ENCODE data around the gene BSG.
"Not testable (repeated sequence)": the region's sequence is repeated elsewhere in the genome, so short reads cannot be mapped to it uniquely, and the experiment has no call there.

BSG gene

GRCh38 chr19:601790-602189, 29.4 kb downstream of the BSG start:
- Histone ChIP-seq H3K9ac (ENCODE audit: insufficient read length) (no peak overlapping the region), H3K36me3 (ENCODE audit: insufficient read depth, low read length) (no peaks in the 10 kb centered on the region), H3K4me3 (no peak overlapping the region), H3K27ac (no peak overlapping the region), H3K9me3 (ENCODE audit: low read depth, low read length) (no peaks in the 10 kb centered on the region; the same call in 1 of the 2 replicates)
- TF ChIP-seq FOXP2 (optimal IDR thresholded peaks at IDR 0.05; ENCODE audit: control extremely low read depth, extremely low read length, insufficient read depth): no peak
- no peak for TF ChIP-seq EZH2 (IDR thresholded peaks at IDR 0.05)
- no peak for TF ChIP-seq POLR2AphosphoS5 (IDR thresholded peaks at IDR 0.05; ENCODE audit: borderline replicate concordance, low read depth, low read length)
- no peak for DNase-seq (ENCODE audit: low read depth, low spot score)

- Histone ChIP-seq H3K36me3 (ENCODE audit: insufficient read depth, low read length) (no peaks in the 10 kb centered on the region), H3K27ac (no peak overlapping the region), H3K9me3 (ENCODE audit: low read depth, low read length) (no peaks in the 10 kb centered on the region; the same call in 1 of the 2 replicates), H3K9ac (ENCODE audit: insufficient read length) (no peak overlapping the region), H3K4me3 (no peak overlapping the region)
- no peak for TF ChIP-seq POLR2AphosphoS5 (IDR thresholded peaks at IDR 0.05; ENCODE audit: borderline replicate concordance, low read depth, low read length)
- TF ChIP-seq EZH2 (IDR thresholded peaks at IDR 0.05): no peak
- no peak for TF ChIP-seq FOXP2 (optimal IDR thresholded peaks at IDR 0.05; ENCODE audit: control extremely low read depth, extremely low read length, insufficient read depth)
- no peak for DNase-seq (ENCODE audit: low read depth, low spot score)
Observed at GRCh38 chr19:602391-603301, 30.2 kb downstream of the BSG start.

DNA sequence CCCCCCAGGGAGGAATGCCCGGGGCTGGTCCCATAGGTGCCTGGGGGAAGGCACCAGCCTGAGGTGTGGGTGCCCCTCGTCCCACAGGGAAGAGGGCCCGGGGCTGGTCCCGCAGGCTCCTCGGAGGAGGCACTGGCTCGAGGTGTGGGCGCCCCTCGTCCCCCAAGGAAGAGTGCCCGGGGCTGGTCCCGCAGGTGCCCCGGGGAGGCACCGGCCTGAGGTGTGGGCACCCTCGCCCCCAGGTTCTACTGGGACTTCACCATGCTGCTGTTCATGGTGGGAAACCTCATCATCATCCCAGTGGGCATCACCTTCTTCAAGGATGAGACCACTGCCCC, 30.9 kb downstream of the BSG start:
- H3K36me3 ChIP-seq (ENCODE audit: insufficient read depth, low read length); H3K27ac ChIP-seq; H3K9me3 ChIP-seq (ENCODE audit: low read depth, low read length); H3K4me3 ChIP-seq; H3K9ac ChIP-seq (ENCODE audit: insufficient read length); DNase-seq (ENCODE audit: low read depth, low spot score): not testable (repeated sequence)

- H3K9me3 ChIP-seq (ENCODE audit: low read depth, low read length); H3K27ac ChIP-seq; H3K4me3 ChIP-seq; H3K9ac ChIP-seq (ENCODE audit: insufficient read length); H3K36me3 ChIP-seq (ENCODE audit: insufficient read depth, low read length); DNase-seq (ENCODE audit: low read depth, low spot score): not testable (repeated sequence)
Observed at GRCh38 chr19:603779-604178, 31.4 kb downstream of the BSG start.

GRCh38 chr19:604355-604754, 32.0 kb downstream of the BSG start:
- DNase-seq (ENCODE audit: low read depth, low spot score): no peak
- TF ChIP-seq FOXP2 (optimal IDR thresholded peaks at IDR 0.05; ENCODE audit: control extremely low read depth, extremely low read length, insufficient read depth) (no peak), EZH2 (IDR thresholded peaks at IDR 0.05) (no peak), POLR2AphosphoS5 (IDR thresholded peaks at IDR 0.05; ENCODE audit: borderline replicate concordance, low read depth, low read length) (no peak)
- Histone ChIP-seq H3K9ac (ENCODE audit: insufficient read length) (no peak overlapping the region), H3K27ac (no peak overlapping the region), H3K4me3 (no peak overlapping the region), H3K9me3 (ENCODE audit: low read depth, low read length) (no peaks in the 10 kb centered on the region), H3K36me3 (ENCODE audit: insufficient read depth, low read length) (no peaks in the 10 kb centered on the region)

GRCh38 chr19:605061-605971, 32.9 kb downstream of the BSG start:
- H3K9me3 ChIP-seq (ENCODE audit: low read depth, low read length); H3K27ac ChIP-seq; H3K4me3 ChIP-seq; H3K36me3 ChIP-seq (ENCODE audit: insufficient read depth, low read length); H3K9ac ChIP-seq (ENCODE audit: insufficient read length); DNase-seq (ENCODE audit: low read depth, low spot score): not testable (repeated sequence)

DNA sequence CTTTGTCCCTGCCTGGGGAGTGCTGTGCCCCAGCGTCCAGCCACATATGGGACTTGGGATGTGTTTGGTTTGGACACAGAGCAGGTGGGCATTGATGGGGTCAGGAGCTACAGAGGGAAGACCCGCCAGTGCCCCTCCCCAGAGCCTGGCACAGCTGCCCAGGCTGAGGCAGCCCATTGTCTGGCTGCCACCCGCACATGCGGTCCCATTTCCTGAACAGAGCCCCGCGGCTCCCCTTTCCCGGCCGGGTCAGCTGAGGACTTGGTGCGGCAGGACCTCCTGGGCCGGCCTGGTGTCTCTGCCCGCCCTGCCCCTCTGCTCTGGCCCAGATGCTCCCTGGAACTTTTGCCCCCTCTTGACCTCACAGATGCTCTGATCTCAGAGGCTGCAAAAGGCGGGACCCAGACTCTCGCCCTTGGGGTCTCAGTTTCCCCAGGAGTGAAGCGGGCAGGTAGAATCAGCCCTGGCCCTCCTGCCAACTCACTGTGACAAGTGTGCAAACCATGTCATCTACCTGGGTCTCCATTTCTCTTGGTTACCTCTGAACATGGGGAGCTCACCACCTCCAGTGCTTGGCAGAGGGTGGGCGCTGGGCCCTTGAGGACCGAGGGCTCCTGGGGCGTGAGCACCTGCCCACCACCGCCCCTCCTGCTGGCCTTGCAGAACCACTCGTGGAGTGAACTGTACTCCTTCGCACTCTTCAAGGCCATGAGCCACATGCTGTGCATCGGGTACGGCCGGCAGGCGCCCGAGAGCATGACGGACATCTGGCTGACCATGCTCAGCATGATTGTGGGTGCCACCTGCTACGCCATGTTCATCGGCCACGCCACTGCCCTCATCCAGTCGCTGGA, 35.1 kb downstream of the BSG start:
- no peak overlapping the region for H3K9ac ChIP-seq (ENCODE audit: insufficient read length)
- no peaks in the 10 kb centered on the region for H3K9me3 ChIP-seq (ENCODE audit: low read depth, low read length)
- TF ChIP-seq POLR2AphosphoS5 (IDR thresholded peaks at IDR 0.05; ENCODE audit: borderline replicate concordance, low read depth, low read length): no peak
- no peak for TF ChIP-seq FOXP2 (optimal IDR thresholded peaks at IDR 0.05; ENCODE audit: control extremely low read depth, extremely low read length, insufficient read depth)
- TF ChIP-seq EZH2 (IDR thresholded peaks at IDR 0.05): no peak
- H3K36me3 ChIP-seq (ENCODE audit: insufficient read depth, low read length): no peaks in the 10 kb centered on the region
- no peak for DNase-seq (ENCODE audit: low read depth, low spot score)
- H3K4me3 ChIP-seq: no peak overlapping the region
- no peak overlapping the region for H3K27ac ChIP-seq
